Measurements from ENCODE around the gene CUX1. TPM values are rescaled to one million over a fixed set of nuclear protein-coding genes. Genes with fewer than 3 reads are reported as not detected.
A peak's percentile ranks its signal among the peaks of the same experiment; 100 is the strongest.

Gene CUX1
- total RNA-seq, 1 donor = 46.2 TPM

GRCh38 chr7:102081244-102081627, 263.8 kb downstream of the CUX1 start:
- no peak overlapping the region for H3K4me3 ChIP-seq (ENCODE audit: low read depth, low read length)
- TF ChIP-seq CTCF (IDR thresholded peaks at IDR 0.05; ENCODE audit: insufficient read depth, low read depth, low read length) = no peak
- no peak for DNase-seq (ENCODE audit: low read depth)

- no peak overlapping the region for H3K4me3 ChIP-seq (ENCODE audit: low read depth, low read length)
- no peak for DNase-seq (ENCODE audit: low read depth)
- TF ChIP-seq CTCF (IDR thresholded peaks at IDR 0.05; ENCODE audit: insufficient read depth, low read depth, low read length) = no peak
Measured at GRCh38 chr7:102082693-102083368, 265.4 kb downstream of the CUX1 start.

- no peak overlapping the region for H3K4me3 ChIP-seq (ENCODE audit: low read depth, low read length)
- no peak for TF ChIP-seq CTCF (IDR thresholded peaks at IDR 0.05; ENCODE audit: insufficient read depth, low read depth, low read length)
- DNase-seq (ENCODE audit: low read depth) = peak; percentile 48
Measured at GRCh38 chr7:102085218-102085772, 267.9 kb downstream of the CUX1 start.

GRCh38 chr7:102089175-102090098, 272.0 kb downstream of the CUX1 start:
- no peak for DNase-seq (ENCODE audit: low read depth)
- TF ChIP-seq CTCF (IDR thresholded peaks at IDR 0.05; ENCODE audit: insufficient read depth, low read depth, low read length) = no peak
- H3K4me3 ChIP-seq (ENCODE audit: low read depth, low read length) = no peak overlapping the region

- DNase-seq (ENCODE audit: low read depth) = peak; percentile 69
- TF ChIP-seq CTCF (IDR thresholded peaks at IDR 0.05; ENCODE audit: insufficient read depth, low read depth, low read length) = no peak
- H3K4me3 ChIP-seq (ENCODE audit: low read depth, low read length) = no peak overlapping the region
Measured at GRCh38 chr7:102093599-102094315, 276.3 kb downstream of the CUX1 start.

- no peak overlapping the region for H3K4me3 ChIP-seq (ENCODE audit: low read depth, low read length)
- TF ChIP-seq CTCF (IDR thresholded peaks at IDR 0.05; ENCODE audit: insufficient read depth, low read depth, low read length) = no peak
- peak; percentile 76 for DNase-seq (ENCODE audit: low read depth)
Measured at GRCh38 chr7:102094316-102094650, 276.9 kb downstream of the CUX1 start.

All from fibroblast of villous mesenchyme (primary cell).